Esophagus muscularis mucosa (tissue), 3 donors: Measurements from ENCODE around the gene ASAP3.

ENCODE experiments used
- CTCF ChIP-seq, 3 experiments: fragments of 200-600 bp in 2 of 3; fragments of 450-650 bp in 1 of 3; sonication (generic) in 2 of 3; IDR thresholded peaks; one replicate each; pipeline ENCODE4 v1.5.1; 2017 to 2019; ENCODE audit warnings: antibody characterized with exemption in 3 of 3, mild to moderate bottlenecking in 2 of 3, moderate library complexity in 1 of 3
- POLR2A ChIP-seq: fragments of 450-650 bp; IDR thresholded peaks from one replicate; pipeline ENCODE4 v1.6.1; 2017; ENCODE audit warnings: antibody characterized with exemption, moderate library complexity, mild to moderate bottlenecking, low read depth
- POLR2AphosphoS5 ChIP-seq, 2 donors: sonication (generic); formaldehyde crosslinking; IDR thresholded peaks; one replicate each; pipeline ENCODE4 v1.6.1; 2017; ENCODE audit warnings: antibody characterized with exemption in 2 of 2

DNA sequence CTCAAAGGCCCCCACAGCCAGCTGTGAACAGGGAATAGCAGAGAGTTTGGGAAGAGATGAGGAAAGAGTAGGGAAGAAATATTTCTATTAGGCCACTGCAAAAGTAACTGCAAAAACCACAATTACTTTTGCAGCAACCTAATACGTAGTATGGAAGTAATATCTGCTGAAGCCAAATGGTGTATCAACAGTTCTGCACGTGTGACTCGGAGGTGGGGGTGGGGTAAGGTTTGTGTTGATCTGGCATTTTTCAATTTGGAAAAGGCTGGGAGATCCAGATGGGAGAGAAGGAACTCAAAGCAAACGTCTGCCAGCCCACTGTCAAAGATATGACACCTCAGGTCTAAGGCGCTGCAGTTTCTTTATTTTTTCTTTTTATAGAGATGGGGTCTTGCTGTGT lies 103.3 kb downstream of the ASAP3 start:
- no peak for TF ChIP-seq POLR2A
- no peak for TF ChIP-seq CTCF (IDR thresholded peaks at IDR 0.05)
- no peak for TF ChIP-seq POLR2AphosphoS5 (IDR thresholded peaks at IDR 0.05)
